ENCODE measurements around the gene CALML4. TPM values are rescaled to one million over a fixed set of nuclear protein-coding genes. Genes with fewer than 3 reads are reported as not detected.

Gene CALML4
- polyA plus RNA-seq, 1 experiment, result 0.47 TPM

GRCh38 chr15:68195336-68196112 is 9.6 kb downstream of the CALML4 start:
- POLR2A ChIA-PET, result interaction anchor here (0.6 kb wide), 1 partner anchor 33 kb away, joined by 8 read pairs; no protein-coding TSS in a partner anchor
- TF ChIP-seq, protein P1, sequence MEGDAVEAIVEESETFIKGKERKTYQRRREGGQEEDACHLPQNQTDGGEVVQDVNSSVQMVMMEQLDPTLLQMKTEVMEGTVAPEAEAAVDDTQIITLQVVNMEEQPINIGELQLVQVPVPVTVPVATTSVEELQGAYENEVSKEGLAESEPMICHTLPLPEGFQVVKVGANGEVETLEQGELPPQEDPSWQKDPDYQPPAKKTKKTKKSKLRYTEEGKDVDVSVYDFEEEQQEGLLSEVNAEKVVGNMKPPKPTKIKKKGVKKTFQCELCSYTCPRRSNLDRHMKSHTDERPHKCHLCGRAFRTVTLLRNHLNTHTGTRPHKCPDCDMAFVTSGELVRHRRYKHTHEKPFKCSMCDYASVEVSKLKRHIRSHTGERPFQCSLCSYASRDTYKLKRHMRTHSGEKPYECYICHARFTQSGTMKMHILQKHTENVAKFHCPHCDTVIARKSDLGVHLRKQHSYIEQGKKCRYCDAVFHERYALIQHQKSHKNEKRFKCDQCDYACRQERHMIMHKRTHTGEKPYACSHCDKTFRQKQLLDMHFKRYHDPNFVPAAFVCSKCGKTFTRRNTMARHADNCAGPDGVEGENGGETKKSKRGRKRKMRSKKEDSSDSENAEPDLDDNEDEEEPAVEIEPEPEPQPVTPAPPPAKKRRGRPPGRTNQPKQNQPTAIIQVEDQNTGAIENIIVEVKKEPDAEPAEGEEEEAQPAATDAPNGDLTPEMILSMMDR (IDR thresholded peaks at IDR 0.05; ENCODE audit: insufficient read depth, low read depth, low read length), result no peak
- Histone ChIP-seq H3K4me3 (ENCODE audit: low read depth, low read length) (no peak overlapping the region), H3K36me3 (ENCODE audit: control insufficient read depth, insufficient read depth, low read length) (peaks cover 2% of the 10 kb centered on the region), H3K27me3 (ENCODE audit: control insufficient read depth, insufficient read depth, low read length) (no peaks in the 10 kb centered on the region)
- CTCF ChIA-PET, result interaction anchor here (0.6 to 3.9 kb wide), 6 partner anchors 8 to 584 kb away, joined by 3 to 14 read pairs (median 5); no protein-coding TSS in a partner anchor
- no peak for DNase-seq (ENCODE audit: low read depth)

- H3K4me3 ChIP-seq (ENCODE audit: low read depth, low read length), result no peak overlapping the region
- no peak for DNase-seq (ENCODE audit: low read depth)
- POLR2A ChIA-PET, result no interaction called here
- no peaks in the 10 kb centered on the region for H3K27me3 ChIP-seq (ENCODE audit: control insufficient read depth, insufficient read depth, low read length)
- TF ChIP-seq, protein P1 (IDR thresholded peaks at IDR 0.05; ENCODE audit: insufficient read depth, low read depth, low read length), result no peak
- CTCF ChIA-PET, result interaction anchor here (1.2 to 3.9 kb wide), 2 partner anchors 11 to 17 kb away, joined by 3 to 14 read pairs; no protein-coding TSS in a partner anchor
- H3K36me3 ChIP-seq (ENCODE audit: control insufficient read depth, insufficient read depth, low read length), result peaks cover 2% of the 10 kb centered on the region
These were observed 12.2 kb downstream of the CALML4 start for GRCh38 chr15:68192804-68193486.

DNA sequence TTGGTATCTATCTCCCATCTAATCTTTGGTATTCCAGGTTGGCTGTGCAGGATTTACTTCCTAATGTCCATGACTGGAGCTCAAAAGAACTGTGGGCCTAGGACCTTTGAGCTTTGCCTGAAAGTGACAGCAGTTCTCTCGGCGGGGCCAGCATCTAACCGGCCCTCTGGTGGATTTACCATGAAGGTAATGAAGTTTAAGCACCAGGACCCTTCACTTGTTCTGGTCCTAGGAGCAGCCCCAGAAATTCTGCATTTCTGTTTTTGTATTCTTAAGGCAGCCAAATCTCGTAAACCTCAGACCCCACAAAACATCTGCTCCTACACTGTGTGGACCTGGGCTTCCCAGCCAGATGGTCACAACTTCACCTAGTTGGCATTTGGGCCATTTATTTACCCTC is 13.0 kb downstream of the CALML4 start:
- TF ChIP-seq, protein P1 (IDR thresholded peaks at IDR 0.05; ENCODE audit: insufficient read depth, low read depth, low read length), result no peak
- CTCF ChIA-PET, result interaction anchor here (1.0 to 3.9 kb wide), 3 partner anchors 12 to 18 kb away, joined by 3 to 14 read pairs (median 4); no protein-coding TSS in a partner anchor
- POLR2A ChIA-PET, result no interaction called here
- no peaks in the 10 kb centered on the region for H3K27me3 ChIP-seq (ENCODE audit: control insufficient read depth, insufficient read depth, low read length)
- no peak overlapping the region for H3K4me3 ChIP-seq (ENCODE audit: low read depth, low read length)
- H3K36me3 ChIP-seq (ENCODE audit: control insufficient read depth, insufficient read depth, low read length), result peaks cover 2% of the 10 kb centered on the region; the same call in 1 of the 2 replicates
- no peak for DNase-seq (ENCODE audit: low read depth)

DNA sequence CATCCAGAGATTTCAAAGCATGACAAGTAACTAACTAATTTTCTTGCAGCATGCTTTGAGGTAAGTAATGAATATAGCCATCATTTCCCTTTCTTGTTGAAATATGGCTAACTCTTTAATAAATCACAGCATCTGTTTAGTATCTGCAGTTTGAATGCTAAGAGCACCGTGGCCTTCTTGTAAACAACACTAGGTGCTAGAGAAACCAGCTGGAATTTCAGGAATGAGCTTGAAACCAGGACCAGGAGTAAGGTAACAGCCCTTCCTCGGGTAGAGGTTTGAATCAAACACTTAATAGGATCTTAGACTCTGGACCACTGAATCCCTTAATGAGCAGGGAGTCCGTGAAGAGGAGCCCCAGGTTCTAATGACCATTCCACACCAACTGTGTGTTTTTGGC is 13.6 kb downstream of the CALML4 start:
- ChIA-PET POLR2A (no interaction called here), CTCF (interaction anchor here (1.0 to 1.3 kb wide), 2 partner anchors 11 to 39 kb away, joined by 3 to 4 read pairs; no protein-coding TSS in a partner anchor)
- Histone ChIP-seq H3K36me3 (ENCODE audit: control insufficient read depth, insufficient read depth, low read length) (peaks cover 2% of the 10 kb centered on the region; the same call in 1 of the 2 replicates), H3K27me3 (ENCODE audit: control insufficient read depth, insufficient read depth, low read length) (no peaks in the 10 kb centered on the region), H3K4me3 (ENCODE audit: low read depth, low read length) (no peak overlapping the region)
- DNase-seq (ENCODE audit: low read depth), result no peak
- TF ChIP-seq, protein P1 (IDR thresholded peaks at IDR 0.05; ENCODE audit: insufficient read depth, low read depth, low read length), result no peak

- TF ChIP-seq, protein P1 (IDR thresholded peaks at IDR 0.05; ENCODE audit: insufficient read depth, low read depth, low read length), result no peak
- Histone ChIP-seq H3K27me3 (ENCODE audit: control insufficient read depth, insufficient read depth, low read length) (no peaks in the 10 kb centered on the region), H3K36me3 (ENCODE audit: control insufficient read depth, insufficient read depth, low read length) (peaks cover 2% of the 10 kb centered on the region; the same call in 1 of the 2 replicates), H3K4me3 (ENCODE audit: low read depth, low read length) (no peak overlapping the region)
- ChIA-PET POLR2A (no interaction called here), CTCF (interaction anchor here (1.0 to 1.3 kb wide), 2 partner anchors 37 to 327 kb away, joined by 3 to 4 read pairs; no protein-coding TSS in a partner anchor)
- DNase-seq (ENCODE audit: low read depth), result no peak
These were observed 15.1 kb downstream of the CALML4 start for GRCh38 chr15:68190048-68190447.
